NCI-H345 treated with DMSO at 0.1 percent for 48 hours (cell line): ENCODE data around the gene HMGB1.
A peak's percentile ranks its signal among the peaks of the same experiment; 100 is the strongest.

Experiments used
- DNase-seq: peaks from one replicate; lab custom pipeline; 2025; ENCODE audit not compliant: unreplicated experiment; lab: John Stamatoyannopoulos, UW

Gene HMGB1

GRCh38 chr13:30465593-30466357, at the start of gene HMGB1:
HMGB1 (minus strand) TSS chr13:30465936; CDS start chr13:30463680, 2,256 bp downstream.
- DNase-seq: peak; percentile 87

- no peak for DNase-seq
Observed at GRCh38 chr13:30510811-30511371, 45.2 kb upstream of the HMGB1 start.

GRCh38 chr13:30510091-30510490, 44.4 kb upstream of the HMGB1 start:
- no peak for DNase-seq

- DNase-seq: no peak
Observed at GRCh38 chr13:30509254-30510050, 43.7 kb upstream of the HMGB1 start.

GRCh38 chr13:30504081-30504480, 38.3 kb upstream of the HMGB1 start:
- no peak for DNase-seq

GRCh38 chr13:30502237-30502636, 36.5 kb upstream of the HMGB1 start:
- DNase-seq: no peak

- DNase-seq: no peak
Observed at GRCh38 chr13:30499338-30499737, 33.6 kb upstream of the HMGB1 start.

- no peak for DNase-seq
Observed at GRCh38 chr13:30496147-30496546, 30.4 kb upstream of the HMGB1 start.

- DNase-seq: no peak
Observed at GRCh38 chr13:30495746-30496145, 30.0 kb upstream of the HMGB1 start.

GRCh38 chr13:30493658-30494381, 28.1 kb upstream of the HMGB1 start:
- no peak for DNase-seq

GRCh38 chr13:30487075-30487470, 21.3 kb upstream of the HMGB1 start:
- no peak for DNase-seq

GRCh38 chr13:30486230-30487074, 20.7 kb upstream of the HMGB1 start:
- DNase-seq: no peak

GRCh38 chr13:30481241-30481760, 15.6 kb upstream of the HMGB1 start:
- no peak for DNase-seq

GRCh38 chr13:30480292-30480950, 14.7 kb upstream of the HMGB1 start:
- no peak for DNase-seq

- DNase-seq: no peak
Observed at GRCh38 chr13:30479883-30480219, 14.1 kb upstream of the HMGB1 start.

GRCh38 chr13:30479154-30479882, 13.6 kb upstream of the HMGB1 start:
- DNase-seq: no peak

- DNase-seq: no peak
Observed at GRCh38 chr13:30477346-30478195, 11.8 kb upstream of the HMGB1 start.

GRCh38 chr13:30473675-30474074, 7.9 kb upstream of the HMGB1 start:
- no peak for DNase-seq
